RKO (cell line): ENCODE results near the gene CEACAM19.

Experiments
- DNase-seq: peaks from one replicate; pipeline ENCODE4 v3.0.0-alpha.2; 2016; ENCODE audit warnings: low spot score

CEACAM19 gene

DNA sequence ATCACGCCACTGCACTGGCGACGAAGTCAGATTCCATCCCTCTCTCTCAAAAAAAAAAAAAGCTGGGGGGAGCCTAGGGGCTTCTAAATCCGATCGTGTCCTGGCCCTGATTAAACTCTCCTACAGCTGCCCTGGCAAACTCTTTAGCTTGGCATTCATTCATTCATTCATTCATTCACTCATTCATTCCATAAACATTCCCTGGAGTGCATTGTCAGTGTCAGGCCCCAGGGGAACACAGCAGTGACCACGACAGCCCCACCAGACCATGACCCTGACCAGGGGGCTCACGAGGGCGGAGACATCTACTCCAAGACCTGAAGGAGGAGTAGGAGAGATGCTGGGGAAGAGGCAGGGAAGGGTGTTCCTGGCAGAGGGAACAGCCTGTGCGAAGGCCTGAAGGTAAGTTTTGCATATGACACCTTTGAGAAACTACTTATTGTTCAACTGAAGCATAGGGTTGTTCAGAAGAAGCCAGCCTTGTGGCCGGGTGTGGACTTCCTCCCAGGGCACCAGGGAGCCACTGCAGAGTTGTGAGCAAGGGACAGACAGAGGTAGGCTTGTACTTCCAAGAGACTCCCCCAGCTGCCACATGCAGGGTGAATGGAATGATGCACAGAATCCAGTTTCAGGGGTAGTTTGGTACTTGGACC, 52.1 kb downstream of the CEACAM19 start:
- DNase-seq = no peak

GRCh38 chr19:44723952-44724319, 52.7 kb downstream of the CEACAM19 start:
- peak; percentile 77 for DNase-seq

GRCh38 chr19:44725251-44725650, 54.0 kb downstream of the CEACAM19 start:
- no peak for DNase-seq

DNA sequence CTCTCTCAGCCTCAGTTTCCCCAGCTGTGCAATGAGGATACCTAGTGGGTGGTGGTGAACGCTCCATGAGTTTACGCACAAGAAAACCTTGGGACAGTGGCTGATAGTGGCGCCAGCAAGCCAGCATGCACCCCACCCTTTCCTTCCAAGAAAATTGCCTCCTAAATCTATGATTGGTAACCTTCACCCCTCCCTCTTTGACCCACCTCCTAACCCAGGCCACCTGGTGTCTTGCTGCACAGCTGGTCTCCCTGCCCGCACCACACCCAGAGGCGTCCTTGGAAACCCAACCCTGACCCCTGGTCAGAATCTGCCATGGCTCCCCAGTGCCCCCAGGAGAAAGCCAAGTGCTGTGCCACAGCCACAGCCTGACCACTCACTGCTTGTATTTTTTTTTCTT, 54.4 kb downstream of the CEACAM19 start:
- no peak for DNase-seq

DNA sequence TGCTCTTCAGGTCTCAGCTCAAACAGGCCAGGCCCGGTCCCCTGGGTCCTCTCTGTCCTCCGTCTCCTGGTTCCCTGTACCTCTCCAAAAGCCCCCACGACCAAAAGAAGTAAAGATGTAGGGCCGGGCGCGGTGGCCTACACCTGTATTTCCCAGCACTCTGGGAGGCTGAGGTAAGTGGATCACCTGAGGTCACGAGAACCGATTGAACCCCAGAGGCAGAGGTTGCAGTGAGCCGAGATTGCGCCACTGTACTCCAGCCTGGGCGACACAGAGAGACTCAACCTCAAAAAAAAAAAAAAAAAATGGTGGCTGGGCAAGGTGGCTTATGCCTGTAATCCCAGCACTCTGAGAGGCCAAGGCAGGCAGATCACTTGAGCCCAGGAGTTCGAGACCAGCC, 55.2 kb downstream of the CEACAM19 start:
- DNase-seq = no peak

DNA sequence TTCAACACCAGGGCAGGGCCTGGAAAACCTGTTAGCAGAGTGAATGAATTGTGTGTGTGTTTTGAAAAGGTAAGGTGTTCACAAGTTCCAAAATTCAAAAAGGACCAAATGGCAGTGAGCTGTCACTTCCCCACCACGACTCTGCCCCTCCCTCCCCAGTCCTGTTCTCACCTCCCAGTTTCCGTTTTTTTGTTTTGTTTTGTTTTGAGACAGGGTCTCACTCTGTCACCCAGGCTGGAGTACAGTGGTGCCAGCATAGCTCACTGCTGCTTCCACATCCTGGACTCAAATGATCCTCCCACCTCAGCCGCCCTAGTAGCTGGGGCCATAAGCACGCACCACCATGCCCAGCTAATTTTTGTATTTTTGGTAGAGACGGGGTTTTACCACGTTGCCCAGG, 56.9 kb downstream of the CEACAM19 start:
- DNase-seq = no peak

- DNase-seq = no peak
These were observed 58.3 kb downstream of the CEACAM19 start for GRCh38 chr19:44729516-44730033.

DNA sequence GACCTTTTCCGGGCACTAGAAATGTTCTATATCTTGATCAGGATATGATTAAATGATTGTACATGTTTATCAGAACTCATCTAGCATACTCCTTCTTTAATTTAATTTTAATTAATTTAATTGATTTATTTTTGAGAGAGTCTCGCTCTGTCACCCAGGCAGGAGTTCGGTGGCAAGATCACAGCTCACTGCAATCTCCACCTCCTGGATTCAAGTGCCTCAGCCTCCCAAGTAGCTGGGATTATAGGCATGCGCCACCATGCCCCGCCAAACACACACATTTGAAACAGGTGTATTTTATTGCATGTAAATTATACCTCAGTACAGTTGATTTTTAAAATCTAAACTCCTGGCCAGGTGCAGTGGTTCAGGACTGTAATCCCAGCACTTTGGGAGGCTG, 59.8 kb downstream of the CEACAM19 start:
- no peak for DNase-seq

DNA sequence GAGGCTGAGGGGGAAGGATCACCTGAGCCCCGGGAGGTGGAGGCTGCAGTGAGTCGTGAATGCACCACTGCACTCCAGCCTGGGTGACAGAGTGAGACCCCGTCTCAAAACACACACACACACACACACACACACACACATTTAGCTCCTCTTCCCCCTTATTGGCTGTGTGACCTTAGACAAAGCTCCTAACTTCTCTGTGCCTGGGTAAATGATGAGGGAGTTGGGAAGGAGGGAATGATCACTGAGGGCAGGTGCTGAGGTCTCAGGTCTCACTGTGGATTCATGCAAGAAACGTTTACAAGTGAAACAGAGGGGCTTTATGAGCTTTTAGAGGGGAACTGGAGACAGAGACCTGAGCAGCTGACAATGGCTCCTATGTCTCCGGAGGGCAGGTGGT, 60.3 kb downstream of the CEACAM19 start:
- DNase-seq = no peak

- DNase-seq = no peak
These were observed 61.1 kb downstream of the CEACAM19 start for GRCh38 chr19:44732235-44733014.
